ENCODE measurements around the gene ARRB1. TPM values are rescaled to one million over a fixed set of nuclear protein-coding genes. Genes with fewer than 3 reads are reported as not detected.

ARRB1 gene
- total RNA-seq, result 10 to 100 TPM; 31.3 to 76.1 TPM
- polyA plus RNA-seq, result 10 to 100 TPM in 1 of 2 donors, 1 to 10 TPM in 1; 5.8 to 10.8 TPM
- long read RNA-seq, donor 1, transcript ARRB1-202 (16 exons, 3,336 nt), result minor isoform, 11 of 101 reads
- long read RNA-seq, donor 1, transcript ARRB1-201 (15 exons, 1,895 nt), result major isoform, 38 of 101 reads
- long read RNA-seq, donor 1, partial matches to known transcripts, result 15 of 101 reads
- long read RNA-seq, donor 1, other reads (novel, unspliced or antisense), result 37 of 101 reads
- long read RNA-seq, donor 2, transcript ARRB1-202 (16 exons, 3,336 nt), result minor isoform, 6 of 44 reads
- long read RNA-seq, donor 2, transcript ARRB1-201 (15 exons, 1,895 nt), result major isoform, 11 of 44 reads
- long read RNA-seq, donor 2, partial matches to known transcripts, result 3 of 44 reads
- long read RNA-seq, donor 2, other reads (novel, unspliced or antisense), result 24 of 44 reads

- intact Hi-C loops (cut with DNase I), result no loop called here
- Histone ChIP-seq H3K36me3 (ENCODE audit: control insufficient read depth in 1 of 2, insufficient read depth in 2 of 2, low read length in 1 of 2) (no peaks in the 10 kb centered on the region), H3K27ac (ENCODE audit: low read depth in 1 of 2, low read length in 2 of 2) (no peak within 1 kb of the TSS), H3K4me3 (ENCODE audit: low read length in 2 of 2) (peak within 1 kb of the TSS; percentile 28 to 37), H3K4me1 (ENCODE audit: control insufficient read depth in 1 of 2, insufficient read depth in 2 of 2, low read length in 2 of 2) (no peaks in the 10 kb centered on the region), H3K9me3 (ENCODE audit: control insufficient read depth, low read length) (no peaks in the 10 kb centered on the region), H3K27me3 (ENCODE audit: control insufficient read depth in 1 of 2, insufficient read depth in 2 of 2, low read length in 1 of 2) (no peaks in the 10 kb centered on the region)
- peak in 1 of 2 donors; percentile 89 for DNase-seq
- ATAC-seq (ENCODE audit: low FRiP score), result no peak
- 0% methylated on average over 20 to 38 of the region's 38 CpGs for WGBS, 2 donors
These were observed at the start of gene ARRB1 for GRCh38 chr11:75351541-75351790. Gene ARRB1 (minus strand): TSS chr11:75351661. CDS start chr11:75351607, 54 bp downstream.

DNA sequence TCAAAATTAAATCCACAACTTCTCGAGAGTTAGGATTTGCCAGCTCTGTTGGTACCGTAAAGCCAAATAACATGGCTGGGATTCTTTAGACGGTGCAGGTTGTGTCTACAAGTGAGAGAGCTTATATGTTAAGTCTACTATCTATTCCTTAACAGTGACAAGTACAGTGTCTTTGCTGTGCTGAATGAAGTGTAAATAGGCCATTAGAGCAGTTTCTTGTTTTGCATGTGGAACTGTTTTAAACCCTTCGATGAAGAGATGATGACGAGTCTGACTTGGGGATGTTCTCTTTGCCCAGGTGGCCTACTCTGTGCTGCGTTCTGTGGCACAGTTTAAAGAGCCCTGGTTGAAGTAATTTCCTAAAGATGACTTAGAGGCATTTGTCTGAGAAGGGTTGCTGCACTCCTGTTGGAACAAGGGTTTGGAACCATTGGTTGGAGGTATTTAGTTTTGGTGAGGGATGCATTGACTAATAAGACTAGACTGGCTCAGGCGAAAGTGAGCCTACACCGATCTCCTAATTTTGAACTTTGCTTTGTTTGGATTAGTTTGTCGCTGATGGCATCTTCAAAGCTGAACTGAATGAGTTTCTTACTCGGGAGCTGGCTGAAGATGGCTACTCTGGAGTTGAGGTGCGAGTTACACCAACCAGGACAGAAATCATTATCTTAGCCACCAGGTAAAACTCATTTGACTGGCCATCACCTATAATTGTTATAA is 48.8 kb upstream of the ARRB1 start:
- no peak for ATAC-seq (ENCODE audit: low FRiP score)
- Histone ChIP-seq H3K9me3 (ENCODE audit: control insufficient read depth, low read length) (no peaks in the 10 kb centered on the region), H3K27ac (ENCODE audit: low read depth in 1 of 2, low read length in 2 of 2) (peak overlapping the region in 1 of 2 donors; percentile 93), H3K36me3 (ENCODE audit: control insufficient read depth in 1 of 2, insufficient read depth in 2 of 2, low read length in 1 of 2) (peaks cover 2 to 15% of the 10 kb centered on the region in 2 donors), H3K4me1 (ENCODE audit: control insufficient read depth in 1 of 2, insufficient read depth in 2 of 2, low read length in 2 of 2) (no peaks in the 10 kb centered on the region), H3K4me3 (ENCODE audit: low read length in 2 of 2) (peak overlapping the region; percentile 55 to 73), H3K27me3 (ENCODE audit: control insufficient read depth in 1 of 2, insufficient read depth in 2 of 2, low read length in 1 of 2) (no peaks in the 10 kb centered on the region)
- no peak for DNase-seq
- 14% methylated on average over 11 of the region's 11 CpGs for WGBS, 2 donors
- intact Hi-C loops (cut with DNase I), result loop anchor here in 1 of 2 donors (5.0 kb wide), 1 partner anchor 127 kb away; the partner anchor contains the start of gene GDPD5

DNA sequence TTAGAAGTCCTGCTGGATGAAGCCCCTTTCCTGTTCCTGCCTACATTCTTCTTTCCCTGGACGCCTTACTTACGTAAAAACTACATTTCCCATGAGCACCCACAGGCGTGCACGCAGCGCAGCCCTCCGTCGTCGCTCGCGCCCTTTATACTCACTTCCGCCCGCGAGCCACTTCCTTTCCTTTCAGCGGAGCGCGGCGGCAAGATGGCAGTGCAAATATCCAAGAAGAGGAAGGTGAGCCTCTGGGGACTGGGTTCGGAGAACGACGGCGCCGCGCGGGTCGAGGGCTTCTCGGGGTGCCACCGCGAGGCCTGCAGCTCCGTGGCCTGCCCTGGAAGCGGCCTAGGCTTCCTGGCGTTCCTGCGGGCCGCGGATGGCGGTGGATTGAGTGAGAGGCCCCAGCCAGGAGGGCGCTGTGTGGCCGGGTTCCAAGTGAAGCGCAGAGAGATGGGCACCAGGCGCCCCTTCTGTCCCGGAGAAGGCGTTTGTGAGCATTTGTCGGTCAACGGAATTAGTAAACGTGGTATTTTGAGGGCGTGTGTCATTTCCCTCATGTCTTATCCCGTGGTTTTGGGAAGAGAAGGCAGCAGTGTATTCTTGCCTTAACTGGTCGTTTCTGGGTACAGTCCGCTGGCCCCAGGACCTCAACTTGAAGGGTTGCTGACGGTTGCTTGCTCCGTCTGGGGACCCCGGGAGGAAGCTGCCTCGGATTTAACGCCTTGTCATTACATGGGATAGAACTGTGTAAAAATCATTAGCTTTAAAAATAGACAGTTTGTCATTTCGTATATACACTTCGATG is 48.1 kb upstream of the ARRB1 start, which contains the start of gene RPS3:
Gene RPS3 (plus strand): TSS at position 175 of the 802 bp plus-strand sequence. CDS start 30 bp downstream, at position 205.
- peak within 1 kb of the TSS in 1 of 2 donors; percentile 93 for H3K27ac ChIP-seq (ENCODE audit: low read depth in 1 of 2, low read length in 2 of 2)
- DNase-seq (peak; percentile 94 to 97), ATAC-seq (ENCODE audit: low FRiP score) (peak; percentile 97)
- H3K4me3 ChIP-seq (ENCODE audit: low read length in 2 of 2), result peak within 1 kb of the TSS; percentile 55 to 73
- 0% methylated on average over 55 of the region's 55 CpGs for WGBS, 2 donors
- no peaks in the 10 kb centered on the region for H3K27me3 ChIP-seq (ENCODE audit: control insufficient read depth in 1 of 2, insufficient read depth in 2 of 2, low read length in 1 of 2)
- intact Hi-C loops (cut with DNase I), result loop anchor here (5.0 to 10.0 kb wide), 2 partner anchors 45 to 128 kb away; partner anchors contain the start of gene GDPD5 (in 1 of the 2)
- H3K4me1 ChIP-seq (ENCODE audit: control insufficient read depth in 1 of 2, insufficient read depth in 2 of 2, low read length in 2 of 2), result no peaks in the 10 kb centered on the region
- peaks cover 2 to 13% of the 10 kb centered on the region in 2 donors for H3K36me3 ChIP-seq (ENCODE audit: control insufficient read depth in 1 of 2, insufficient read depth in 2 of 2, low read length in 1 of 2)
- no peaks in the 10 kb centered on the region for H3K9me3 ChIP-seq (ENCODE audit: control insufficient read depth, low read length)

- intact Hi-C loops (cut with DNase I), result loop anchor here in 1 of 2 donors (10.0 kb wide), 1 partner anchor 46 kb away; no protein-coding TSS in a partner anchor
- no peak for ATAC-seq (ENCODE audit: low FRiP score)
- no peak overlapping the region for H3K4me3 ChIP-seq (ENCODE audit: low read length in 2 of 2)
These were observed 47.4 kb upstream of the ARRB1 start for GRCh38 chr11:75398906-75399305.

DNA sequence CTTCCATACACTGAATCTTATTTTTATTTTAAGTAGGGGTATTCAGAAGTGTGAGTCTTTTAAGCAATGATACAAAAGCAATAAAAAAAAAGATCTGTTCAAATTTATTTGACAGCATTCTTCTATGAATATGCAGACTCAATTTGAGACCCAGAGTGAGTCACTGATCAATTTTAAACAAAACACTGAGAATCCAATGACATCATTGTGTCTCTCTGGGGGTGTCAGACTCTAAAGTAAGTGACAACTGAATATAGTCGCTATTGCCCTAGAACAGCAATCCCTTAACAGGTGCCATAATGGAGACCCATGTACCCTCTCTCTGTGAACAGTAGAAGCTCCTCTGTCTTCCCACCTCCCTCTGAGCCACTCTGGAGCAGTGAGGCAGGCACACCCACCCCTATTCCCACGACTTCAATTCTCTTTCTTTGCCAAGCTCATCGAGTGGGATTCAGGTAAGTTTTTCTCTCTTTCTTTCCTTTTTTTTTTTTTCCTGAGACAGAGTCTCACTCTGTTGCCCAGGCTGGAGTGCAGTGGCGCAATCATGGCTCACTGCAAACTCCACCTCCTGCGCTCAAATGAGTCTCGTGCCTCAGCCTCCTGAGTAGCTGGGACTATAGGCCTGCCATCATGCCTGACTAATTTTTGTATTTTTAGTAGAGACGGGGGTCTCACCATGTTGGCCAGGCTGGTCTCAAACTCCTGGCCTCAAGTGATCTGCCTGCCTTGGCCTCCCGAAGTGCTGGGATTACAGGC is 42.8 kb upstream of the ARRB1 start:
- Histone ChIP-seq H3K27ac (ENCODE audit: low read depth in 1 of 2, low read length in 2 of 2) (no peak overlapping the region), H3K27me3 (ENCODE audit: control insufficient read depth in 1 of 2, insufficient read depth in 2 of 2, low read length in 1 of 2) (peaks cover 0 to 1% of the 10 kb centered on the region in 2 donors), H3K9me3 (ENCODE audit: control insufficient read depth, low read length) (no peaks in the 10 kb centered on the region), H3K4me3 (ENCODE audit: low read length in 2 of 2) (no peak overlapping the region), H3K4me1 (ENCODE audit: control insufficient read depth in 1 of 2, insufficient read depth in 2 of 2, low read length in 2 of 2) (no peaks in the 10 kb centered on the region), H3K36me3 (ENCODE audit: control insufficient read depth in 1 of 2, insufficient read depth in 2 of 2, low read length in 1 of 2) (no peaks in the 10 kb centered on the region)
- ATAC-seq (ENCODE audit: low FRiP score) (no peak), DNase-seq (no peak)
- WGBS, 2 donors, result 73 to 78% methylated on average over 8 of the region's 8 CpGs
- intact Hi-C loops (cut with DNase I), result loop anchor here in 1 of 2 donors (10.0 kb wide), 1 partner anchor 51 kb away; no protein-coding TSS in a partner anchor

More at GRCh38 chr11:75398906-75399305, 47.4 kb upstream of the ARRB1 start:
- Histone ChIP-seq H3K27ac (ENCODE audit: low read depth in 1 of 2, low read length in 2 of 2) (no peak overlapping the region), H3K36me3 (ENCODE audit: control insufficient read depth in 1 of 2, insufficient read depth in 2 of 2, low read length in 1 of 2) (peaks cover 0 to 7% of the 10 kb centered on the region in 2 donors), H3K4me1 (ENCODE audit: control insufficient read depth in 1 of 2, insufficient read depth in 2 of 2, low read length in 2 of 2) (no peaks in the 10 kb centered on the region), H3K9me3 (ENCODE audit: control insufficient read depth, low read length) (no peaks in the 10 kb centered on the region), H3K27me3 (ENCODE audit: control insufficient read depth in 1 of 2, insufficient read depth in 2 of 2, low read length in 1 of 2) (peaks cover 0 to 1% of the 10 kb centered on the region in 2 donors)
- WGBS, 2 donors, result 78 to 81% methylated on average over 8 of the region's 8 CpGs
- DNase-seq, result no peak

DNA sequence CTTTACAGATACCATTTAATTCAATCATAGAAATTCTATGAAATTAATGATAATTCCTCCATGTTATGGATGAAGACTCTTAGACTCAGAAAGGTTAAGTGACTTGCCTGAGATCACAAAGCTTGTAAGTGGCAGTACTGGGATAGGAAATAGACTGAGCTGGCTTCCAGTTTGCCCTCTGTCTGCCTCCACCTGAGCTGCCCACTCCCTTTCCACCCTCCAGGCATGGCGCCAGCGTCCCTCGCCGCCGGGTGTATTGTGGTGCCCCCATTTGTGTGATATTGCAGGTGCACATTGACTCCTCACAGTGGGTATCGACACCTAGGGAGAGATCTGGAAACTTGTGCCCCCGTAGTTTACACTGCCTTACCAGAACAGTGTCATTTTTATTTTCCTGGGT is 38.5 kb upstream of the ARRB1 start:
- peaks cover 0 to 1% of the 10 kb centered on the region in 2 donors for H3K27me3 ChIP-seq (ENCODE audit: control insufficient read depth in 1 of 2, insufficient read depth in 2 of 2, low read length in 1 of 2)
- ATAC-seq (ENCODE audit: low FRiP score), result no peak
- no peak overlapping the region for H3K27ac ChIP-seq (ENCODE audit: low read depth in 1 of 2, low read length in 2 of 2)
- H3K4me3 ChIP-seq (ENCODE audit: low read length in 2 of 2), result no peak overlapping the region
- no peaks in the 10 kb centered on the region for H3K9me3 ChIP-seq (ENCODE audit: control insufficient read depth, low read length)
- H3K36me3 ChIP-seq (ENCODE audit: control insufficient read depth in 1 of 2, insufficient read depth in 2 of 2, low read length in 1 of 2), result no peaks in the 10 kb centered on the region
- H3K4me1 ChIP-seq (ENCODE audit: control insufficient read depth in 1 of 2, insufficient read depth in 2 of 2, low read length in 2 of 2), result no peaks in the 10 kb centered on the region
- DNase-seq, result no peak
- 83 to 85% methylated on average over 7 of the region's 7 CpGs for WGBS, 2 donors
- intact Hi-C loops (cut with DNase I), result loop anchor here (2.0 to 10.0 kb wide), 5 partner anchors 55 to 142 kb away; no protein-coding TSS in a partner anchor

DNA sequence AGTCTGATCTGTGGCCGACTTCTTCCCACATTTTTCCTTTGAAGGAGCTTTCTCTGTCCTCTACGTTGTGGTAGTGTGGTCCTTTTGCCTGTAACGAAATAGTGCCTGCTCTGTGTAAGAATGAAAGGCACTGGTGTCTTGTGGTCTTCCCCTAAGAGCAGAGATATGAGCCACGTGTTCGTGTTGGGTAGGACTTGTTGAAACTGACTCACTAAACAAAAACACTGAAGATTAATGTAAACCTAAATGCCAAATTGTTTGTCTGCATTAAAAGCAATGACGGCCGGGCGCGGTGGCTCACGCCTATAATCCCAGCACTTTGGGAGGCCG is 37.8 kb upstream of the ARRB1 start:
- ATAC-seq (ENCODE audit: low FRiP score) (no peak), DNase-seq (no peak)
- H3K27me3 ChIP-seq (ENCODE audit: control insufficient read depth in 1 of 2, insufficient read depth in 2 of 2, low read length in 1 of 2), result peaks cover 0 to 1% of the 10 kb centered on the region in 2 donors
- no peaks in the 10 kb centered on the region for H3K36me3 ChIP-seq (ENCODE audit: control insufficient read depth in 1 of 2, insufficient read depth in 2 of 2, low read length in 1 of 2)
- intact Hi-C loops (cut with DNase I), result loop anchor here (2.0 to 10.0 kb wide), 4 partner anchors 62 to 143 kb away; no protein-coding TSS in a partner anchor
- H3K9me3 ChIP-seq (ENCODE audit: control insufficient read depth, low read length), result no peaks in the 10 kb centered on the region
- no peak overlapping the region for H3K27ac ChIP-seq (ENCODE audit: low read depth in 1 of 2, low read length in 2 of 2)
- no peaks in the 10 kb centered on the region for H3K4me1 ChIP-seq (ENCODE audit: control insufficient read depth in 1 of 2, insufficient read depth in 2 of 2, low read length in 2 of 2)
- WGBS, 2 donors, result 71% methylated on average over 11 of the region's 11 CpGs
- H3K4me3 ChIP-seq (ENCODE audit: low read length in 2 of 2), result no peak overlapping the region
